H1 (cell line): Measurements from ENCODE around the gene TMC6. TPM values are rescaled to one million over a fixed set of nuclear protein-coding genes. Genes with fewer than 3 reads are reported as not detected.
A peak's percentile ranks its signal among the peaks of the same experiment; 100 is the strongest.

ENCODE experiments used
- CTCF ChIA-PET: fragments of 300-600 bp; sonication (Branson Sonifier 250); formaldehyde crosslinking; loops from one replicate; lab custom pipeline; 2021; ENCODE audit not compliant: partially characterized antibody; lab: Charles Lee
- POLR2A ChIA-PET: fragments of 300-600 bp; sonication (Branson Sonifier 250); formaldehyde crosslinking; loops from one replicate; lab custom pipeline; 2021; ENCODE audit warnings: inconsistent platforms; ENCODE audit not compliant: partially characterized antibody; lab: Charles Lee
- DNase-seq, 2 experiments: peaks; one replicate each; pipeline versions ENCODE4 v3.0.0 to v3.0.0-alpha.2; 2010 to 2022; ENCODE audit warnings: low spot score in 2 of 2, low read depth in 1 of 2, mixed read lengths in 1 of 2
- FAIRE-seq: peaks from 2 replicates; lab custom pipeline; 2011; peaks lifted over from hg19 to GRCh38; lab: Jason Lieb, UNC
- H2AFZ ChIP-seq: 2 replicates; pipeline ENCODE4 v1.8.1; 2012; ENCODE audit warnings: low read length, inconsistent platforms
- H2AK5ac ChIP-seq: 2 replicates; pipeline ENCODE4 v1.6.1; 2013; ENCODE audit warnings: low read depth, low read length
- H2BK120ac ChIP-seq: replicated peaks from 2 replicates; pipeline ENCODE3; 2013; ENCODE audit warnings: low read depth, low read length, inconsistent platforms
- H2BK12ac ChIP-seq: 2 replicates; pipeline ENCODE4 v1.6.1; 2013; ENCODE audit warnings: low read depth, low read length
- H2BK15ac ChIP-seq: 2 replicates; pipeline ENCODE4 v1.6.1; 2013; ENCODE audit warnings: low read length
- H2BK20ac ChIP-seq: 2 replicates; pipeline ENCODE4 v1.6.1; 2013; ENCODE audit warnings: low read length
- H2BK5ac ChIP-seq: 2 replicates; pipeline ENCODE4 v1.6.1; 2013; ENCODE audit warnings: low read depth, low read length
- H3K14ac ChIP-seq: 2 replicates; pipeline ENCODE4 v1.6.1; 2013; ENCODE audit warnings: inconsistent platforms; ENCODE audit not compliant: insufficient read length
- H3K18ac ChIP-seq: 2 replicates; pipeline ENCODE4 v1.6.1; 2013; ENCODE audit warnings: low read length; ENCODE audit errors: extremely low read depth
- H3K23ac ChIP-seq: 2 replicates; pipeline ENCODE4 v1.6.1; 2013; ENCODE audit warnings: inconsistent platforms; ENCODE audit not compliant: insufficient read length
- H3K23me2 ChIP-seq: 2 replicates; pipeline ENCODE4 v1.6.1; 2013; ENCODE audit warnings: low read depth, low read length
- H3K27ac ChIP-seq: 2 replicates; pipeline ENCODE4 v1.6.1; 2011; ENCODE audit warnings: low read depth, low read length, inconsistent platforms
- H3K27me3 ChIP-seq, 4 experiments: replicated peaks in 1 of 4; 1 replicate in 1 of 4; 2 replicates in 3 of 4; pipeline versions ENCODE4 v1.6.1 to v1.8.1; 2011 to 2013; ENCODE audit warnings: low read length in 3 of 4, mild to moderate bottlenecking in 3 of 4, inconsistent platforms in 2 of 4, mixed read lengths in 2 of 4, moderate library complexity in 1 of 4; ENCODE audit not compliant: control insufficient read depth in 3 of 4, insufficient read depth in 3 of 4; ENCODE audit errors: extremely low read depth in 1 of 4
- H3K36me3 ChIP-seq, 4 experiments: 2 replicates each; pipeline versions ENCODE4 v1.6.1 to v1.8.1; 2011 to 2013; ENCODE audit warnings: mild to moderate bottlenecking in 4 of 4, low read length in 3 of 4, moderate library complexity in 2 of 4, control low read depth in 1 of 4, inconsistent platforms in 1 of 4; ENCODE audit not compliant: insufficient read depth in 4 of 4, control insufficient read depth in 2 of 4
- H3K4ac ChIP-seq: replicated peaks from 2 replicates; pipeline ENCODE3; 2013; ENCODE audit warnings: low read length, low read depth, mixed read lengths, inconsistent platforms; ENCODE audit not compliant: insufficient read length
- H3K4me1 ChIP-seq, 4 experiments: replicated peaks in 1 of 4; 1 replicate in 1 of 4; 2 replicates in 3 of 4; pipeline versions ENCODE4 v1.6.1 to v1.8.1; 2011 to 2013; ENCODE audit warnings: low read length in 3 of 4, inconsistent platforms in 2 of 4, mixed read lengths in 1 of 4; ENCODE audit not compliant: insufficient read depth in 4 of 4, control insufficient read depth in 3 of 4
- H3K4me2 ChIP-seq, 2 experiments: 2 replicates each; pipeline versions ENCODE4 v1.6.1 to v1.8.1; 2011 to 2013; ENCODE audit warnings: low read depth in 2 of 2, low read length in 2 of 2, control low read depth in 1 of 2, inconsistent platforms in 1 of 2, mild to moderate bottlenecking in 1 of 2; ENCODE audit not compliant: insufficient read depth in 1 of 2
- H3K4me3 ChIP-seq, 4 experiments: fragments of 200-600, 300-600 bp in 1 of 4; sonication (generic), shearing (Covaris generic), sonication (Bioruptor Twin) in 1 of 4; 2 replicates each; pipeline versions ENCODE4 v1.5.1 to v1.8.1; 2011 to 2016; ENCODE audit warnings: low read length in 4 of 4, low read depth in 3 of 4, control low read depth in 2 of 4, inconsistent platforms in 2 of 4, mild to moderate bottlenecking in 2 of 4, mixed read lengths in 1 of 4, moderate library complexity in 1 of 4; ENCODE audit not compliant: insufficient read depth in 2 of 4; ENCODE audit errors: extremely low read depth in 1 of 4
- H3K56ac ChIP-seq: replicated peaks from 2 replicates; pipeline ENCODE3; 2013; ENCODE audit warnings: low read depth, mild to moderate bottlenecking, mixed read lengths, low read length, inconsistent platforms; ENCODE audit not compliant: insufficient read length
- H3K79me1 ChIP-seq: 2 replicates; pipeline ENCODE4 v1.6.1; 2013; ENCODE audit warnings: low read depth, low read length, control low read depth
- H3K79me2 ChIP-seq, 2 experiments: 2 replicates each; pipeline versions ENCODE4 v1.6.1 to v1.8.1; 2012 to 2013; ENCODE audit warnings: low read length in 2 of 2, mild to moderate bottlenecking in 2 of 2, inconsistent platforms in 1 of 2; ENCODE audit not compliant: insufficient read depth in 2 of 2, control insufficient read depth in 1 of 2
- H3K9ac ChIP-seq, 4 experiments: replicated peaks in 1 of 4; 1 replicate in 1 of 4; 2 replicates in 3 of 4; pipeline versions ENCODE4 v1.6.1 to v1.8.1; 2011 to 2013; ENCODE audit warnings: low read depth in 3 of 4, low read length in 3 of 4, control low read depth in 2 of 4, mild to moderate bottlenecking in 2 of 4, moderate library complexity in 2 of 4, inconsistent platforms in 1 of 4; ENCODE audit errors: extremely low read depth in 1 of 4
- H3K9me3 ChIP-seq, 2 experiments: 2 replicates each; pipeline versions ENCODE4 v1.6.1 to v1.8.1; 2012 to 2013; ENCODE audit warnings: mild to moderate bottlenecking in 2 of 2, moderate library complexity in 2 of 2, control low read depth in 1 of 2, inconsistent platforms in 1 of 2, low read depth in 1 of 2, low read length in 1 of 2, mixed read lengths in 1 of 2; ENCODE audit not compliant: insufficient read depth in 2 of 2
- H4K20me1 ChIP-seq, 2 experiments: replicated peaks in 1 of 2; 2 replicates each; pipeline versions ENCODE3 to v1.8.1; 2011 to 2013; ENCODE audit warnings: inconsistent platforms in 2 of 2, low read length in 2 of 2, mild to moderate bottlenecking in 1 of 2; ENCODE audit not compliant: insufficient read depth in 2 of 2, control insufficient read depth in 1 of 2
- H4K5ac ChIP-seq: 2 replicates; pipeline ENCODE4 v1.6.1; 2013; ENCODE audit warnings: low read length, low read depth, mixed read lengths, inconsistent platforms; ENCODE audit not compliant: insufficient read length
- H4K8ac ChIP-seq: 2 replicates; pipeline ENCODE4 v1.8.0; 2013; ENCODE audit warnings: mild to moderate bottlenecking, moderate library complexity, low read length, inconsistent platforms; ENCODE audit not compliant: insufficient read depth; ENCODE audit errors: extremely low read depth
- H4K91ac ChIP-seq: replicated peaks from 2 replicates; pipeline ENCODE3; 2013; ENCODE audit warnings: low read length, mixed read lengths, inconsistent platforms; ENCODE audit not compliant: insufficient read length
- KDM4A ChIP-seq: IDR thresholded peaks from one replicate; pipeline ENCODE4 v1.7.1; 2012; ENCODE audit warnings: low read depth, mild to moderate bottlenecking, moderate library complexity, low read length, inconsistent platforms; ENCODE audit not compliant: severe bottlenecking
- POLR2A ChIP-seq, 2 experiments: IDR thresholded peaks; 1 replicate in 1 of 2; 2 replicates in 1 of 2; pipeline ENCODE4 v1.6.1; 2011; ENCODE audit warnings: low read depth in 2 of 2, low read length in 2 of 2, mild to moderate bottlenecking in 2 of 2; ENCODE audit errors: control extremely low read depth in 1 of 2
- POLR2AphosphoS5 ChIP-seq: IDR thresholded peaks from 2 replicates; pipeline ENCODE4 v1.6.1; 2011; ENCODE audit warnings: low read depth, low read length
- SIN3A ChIP-seq, 2 experiments: IDR thresholded peaks in 1 of 2; conservative IDR thresholded peaks in 1 of 2; 2 replicates each; pipeline ENCODE4 v1.6.1; 2011 to 2012; ENCODE audit warnings: low read length in 2 of 2, improper control_type of control experiment in 1 of 2, low read depth in 1 of 2, mild to moderate bottlenecking in 1 of 2
- TBP ChIP-seq: IDR thresholded peaks from 2 replicates; pipeline ENCODE4 v1.6.1; 2011; ENCODE audit warnings: low read depth, low read length, improper control_type of control experiment
- USF2 ChIP-seq: IDR thresholded peaks from 2 replicates; pipeline ENCODE4 v1.6.1; 2011; ENCODE audit warnings: low read length, improper control_type of control experiment
- WGBS, 2 experiments: shearing (Covaris generic) in 1 of 2; methylation state at CpG; one replicate each; pipeline versions ENCODE4 v1.1.6 to v1.1.7; 2013 to 2015; ENCODE audit warnings: low lambda C conversion rate in 2 of 2, mixed read lengths in 2 of 2, inconsistent platforms in 1 of 2, low coverage in 1 of 2, missing lambda C conversion rate in 1 of 2; ENCODE audit not compliant: insufficient replicate concordance in 2 of 2, insufficient coverage in 1 of 2, insufficient read length in 1 of 2; ENCODE audit errors: extremely low coverage in 1 of 2, missing lambda C conversion rate in 1 of 2; 5-methylcytosine and 5-hydroxymethylcytosine counted together
- long read RNA-seq, 2 experiments: library from RNA in 1 of 2; library from capped mRNA in 1 of 2; stranded (forward); transcript quantifications; one replicate each; pipeline ENCODE4 v2.0.0, GENCODE V29; 2021; ENCODE audit warnings: inconsistent platforms in 1 of 2
- polyA minus RNA-seq, 3 experiments: library from RNA; depleted of rRNA, polyadenylated mRNA; stranded (reverse); fragments of >200 nt; gene quantifications; 1 replicate in 2 of 3; 2 replicates in 1 of 3; pipeline ENCODE4 v1.2.3, GENCODE V29; 2011
- polyA plus RNA-seq, 7 experiments: library from polyadenylated mRNA; depleted of rRNA in 3 of 7; stranded (reverse) in 5 of 7; unstranded in 2 of 7; fragments of >200 nt in 5 of 7; fragments of 200-250 nt in 2 of 7; gene quantifications; 1 replicate in 5 of 7; 2 replicates in 1 of 7; 4 replicates in 1 of 7; pipeline versions ENCODE4 v1.2.1 to v1.2.3, GENCODE V29; 2011 to 2013; ENCODE audit warnings: missing spikeins in 2 of 7, mixed read lengths in 2 of 7
- total RNA-seq: library from RNA; stranded (reverse); fragmentation: NEBNext Ultra II Directional; extraction: Animal tissue kit (Norgen Biotek cat#: 25700); gene quantifications from 2 replicates; pipeline ENCODE4 v1.2.1, GENCODE V29; 2021

TMC6 gene
- total RNA-seq (73.1 and 77.6 TPM in 2 replicates), polyA plus RNA-seq (2011; rRNA removed) (39.4 and 60.4 TPM in 2 replicates), polyA minus RNA-seq (2011; rRNA and poly(A)+ RNA removed) (17.7 and 21.2 TPM in 2 replicates)
- 44.5 TPM for polyA plus RNA-seq (2011; cell fraction: cytosol; rRNA removed)
- 199 TPM for polyA plus RNA-seq (2011; cell fraction: nucleus; rRNA removed)
- 27.4 to 67.3 TPM (median 60.1 TPM) in 4 replicates for polyA plus RNA-seq (2012, experiment 1 of 2)
- 36.6 TPM for polyA plus RNA-seq (2012, experiment 2 of 2)
- 74.5 TPM for polyA plus RNA-seq (2013, experiment 1 of 2)
- 73.3 TPM for polyA plus RNA-seq (2013, experiment 2 of 2)
- 35.7 TPM for polyA minus RNA-seq (2011; cell fraction: cytosol; rRNA and poly(A)+ RNA removed)
- polyA minus RNA-seq (2011; cell fraction: nucleus; rRNA and poly(A)+ RNA removed) = 49.9 TPM
- long read RNA-seq, experiment 1, full-length matches to known transcripts = 2 of 33 reads
- long read RNA-seq, experiment 1, partial matches to known transcripts = 25 of 33 reads
- long read RNA-seq, experiment 1, other reads (novel, unspliced or antisense) = 6 of 33 reads
- long read RNA-seq, experiment 2, partial matches to known transcripts = 1 of 2 reads
- long read RNA-seq, experiment 2, other reads (novel, unspliced or antisense) = 1 of 2 reads

GRCh38 chr17:78128551-78129350 is at the start of gene TMC6:
TSS of gene TMC6 (minus strand) at chr17:78128755. CDS start at chr17:78126832, 1,923 bp downstream.
- peak within 1 kb of the TSS; percentile 83 for H4K8ac ChIP-seq
- H3K18ac ChIP-seq = peak within 1 kb of the TSS; percentile 83
- no peak within 1 kb of the TSS for H3K14ac ChIP-seq
- DNase-seq = peak in 1 of 2 experiments; percentile 89
- H4K91ac ChIP-seq = peak within 1 kb of the TSS; percentile 92
- H3K56ac ChIP-seq = peak within 1 kb of the TSS; percentile 69
- CTCF ChIA-PET = interaction anchor here (0.8 to 11.4 kb wide), 9 partner anchors 8 to 128 kb away, joined by 3 to 122 read pairs (median 3); partner anchors contain the start of genes AFMID and TK1
- peaks cover 2 to 5% of the 10 kb centered on the region in 2 experiments for H4K20me1 ChIP-seq
- H3K9ac ChIP-seq = peak within 1 kb of the TSS; percentile 36 to 55 (median 48); a peak in 5 of 7 replicates
- H2AK5ac ChIP-seq = no peak within 1 kb of the TSS; the same call in 1 of the 2 replicates
- peak within 1 kb of the TSS; percentile 82; the same call in 1 of the 2 replicates for H2BK12ac ChIP-seq
- POLR2A ChIA-PET = interaction anchor here (1.0 to 2.8 kb wide), 12 partner anchors 10 to 171 kb away, joined by 3 to 16 read pairs (median 8); partner anchors contain the start of genes AFMID, TK1 and TNRC6C
- H3K9me3 ChIP-seq = no peaks in the 10 kb centered on the region
- H3K4me3 ChIP-seq = peak within 1 kb of the TSS; percentile 62 to 94 (median 70)
- no peak within 1 kb of the TSS for H3K23ac ChIP-seq
- H3K79me1 ChIP-seq = no peaks in the 10 kb centered on the region
- H2BK120ac ChIP-seq = peak within 1 kb of the TSS; percentile 39
- peaks cover 0 to 23% (median 14%) of the 10 kb centered on the region in 4 experiments; a peak in 5 of 7 replicates for H3K27me3 ChIP-seq
- H3K4ac ChIP-seq = peak within 1 kb of the TSS; percentile 96
- peak within 1 kb of the TSS; percentile 55; the same call in 1 of the 2 replicates for H2BK5ac ChIP-seq
- H4K5ac ChIP-seq = peak within 1 kb of the TSS; percentile 96
- H3K23me2 ChIP-seq = peaks cover 7% of the 10 kb centered on the region
- H2BK15ac ChIP-seq = peak within 1 kb of the TSS; percentile 88; the same call in 1 of the 2 replicates
- no peak for FAIRE-seq
- no peak within 1 kb of the TSS for H2AFZ ChIP-seq
- H3K4me1 ChIP-seq = peaks cover 0 to 27% (median 17%) of the 10 kb centered on the region in 4 experiments; a peak in 6 of 7 replicates
- peak within 1 kb of the TSS; percentile 56 to 90 for H3K4me2 ChIP-seq
- 11% methylated on average over 8 of the region's 54 CpGs; no CpG with 5 or more reads in 1 of the 2 experiments for WGBS, 2 experiments
- peak within 1 kb of the TSS; percentile 80; the same call in 1 of the 2 replicates for H2BK20ac ChIP-seq
- peaks cover 0 to 16% (median 5%) of the 10 kb centered on the region in 4 experiments; a peak in 5 of 8 replicates for H3K36me3 ChIP-seq
- no peak within 1 kb of the TSS; the same call in 1 of the 2 replicates for H3K27ac ChIP-seq
- no peaks in the 10 kb centered on the region for H3K79me2 ChIP-seq
- peak; percentile 29 for TF ChIP-seq KDM4A
- 0 out of 3 replicates have a peak, but pooled peaks of 1 of the 2 experiments have one; percentile 59 for TF ChIP-seq POLR2A (IDR thresholded peaks at IDR 0.05; ENCODE audit: control extremely low read depth in 1 of 2, low read depth in 2 of 2, low read length in 2 of 2)
- peak; percentile 76 for TF ChIP-seq POLR2AphosphoS5
- TF ChIP-seq USF2 = peak; percentile 81
- peak; percentile 68; the same call in 1 of the 2 replicates for TF ChIP-seq TBP
- peak in 1 of 2 experiments; percentile 73; a peak in 1 of 4 replicates for TF ChIP-seq SIN3A (conservative IDR thresholded peaks at IDR 0.05 in 1 of 2, IDR thresholded peaks at IDR 0.05 in 1 of 2; ENCODE audit: low read depth in 1 of 2, low read length in 2 of 2)
